GM18867 (cell line): ENCODE results near the gene OR4F17.
"Not testable (repeated sequence)": the region's sequence is repeated elsewhere in the genome, so short reads cannot be mapped to it uniquely, and the experiment has no call there.

ENCODE experiments used
- ATAC-seq: cut with Tn5 transposase; IDR thresholded peaks from one replicate; pipeline ENCODE4 v1.9.1; 2021; ENCODE audit warnings: mild to moderate bottlenecking, moderate library complexity; ENCODE audit not compliant: unreplicated experiment

Gene OR4F17, protein sequence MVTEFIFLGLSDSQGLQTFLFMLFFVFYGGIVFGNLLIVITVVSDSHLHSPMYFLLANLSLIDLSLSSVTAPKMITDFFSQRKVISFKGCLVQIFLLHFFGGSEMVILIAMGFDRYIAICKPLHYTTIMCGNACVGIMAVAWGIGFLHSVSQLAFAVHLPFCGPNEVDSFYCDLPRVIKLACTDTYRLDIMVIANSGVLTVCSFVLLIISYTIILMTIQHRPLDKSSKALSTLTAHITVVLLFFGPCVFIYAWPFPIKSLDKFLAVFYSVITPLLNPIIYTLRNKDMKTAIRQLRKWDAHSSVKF

DNA sequence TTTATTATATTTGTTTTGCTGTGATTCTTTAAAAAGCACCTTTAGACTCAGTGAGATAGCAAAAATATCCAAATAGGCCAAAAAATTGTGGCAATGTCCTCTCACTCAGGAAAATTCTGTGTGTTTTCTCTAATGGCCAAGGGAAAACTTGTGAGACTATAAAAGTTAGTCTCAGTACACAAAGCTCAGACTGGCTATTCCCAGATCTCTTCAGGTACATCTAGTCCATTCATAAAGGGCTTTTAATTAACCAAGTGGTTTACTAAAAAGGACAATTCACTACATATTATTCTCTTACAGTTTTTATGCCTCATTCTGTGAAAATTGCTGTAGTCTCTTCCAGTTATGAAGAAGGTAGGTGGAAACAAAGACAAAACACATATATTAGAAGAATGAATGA lies at the start of gene OR4F17:
TSS of gene OR4F17 (plus strand) at position 301 of the 400 bp plus-strand sequence. CDS start 3,575 bp downstream, outside the sequence.
- not testable (repeated sequence) for ATAC-seq

DNA sequence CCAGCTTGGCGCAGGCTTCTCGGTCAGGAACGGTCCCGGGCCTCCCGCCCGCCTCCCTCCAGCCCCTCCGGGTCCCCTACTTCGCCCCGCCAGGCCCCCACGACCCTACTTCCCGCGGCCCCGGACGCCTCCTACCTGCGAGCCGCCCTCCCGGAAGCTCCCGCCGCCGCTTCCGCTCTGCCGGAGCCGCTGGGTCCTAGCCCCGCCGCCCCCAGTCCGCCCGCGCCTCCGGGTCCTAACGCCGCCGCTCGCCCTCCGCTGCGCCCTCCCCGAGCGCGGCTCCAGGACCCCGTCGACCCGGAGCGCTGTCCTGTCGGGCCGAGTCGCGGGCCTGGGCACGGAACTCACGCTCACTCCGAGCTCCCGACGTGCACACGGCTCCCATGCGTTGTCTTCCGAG lies 36.1 kb upstream of the OR4F17 start:
- ATAC-seq: not testable (repeated sequence)

DNA sequence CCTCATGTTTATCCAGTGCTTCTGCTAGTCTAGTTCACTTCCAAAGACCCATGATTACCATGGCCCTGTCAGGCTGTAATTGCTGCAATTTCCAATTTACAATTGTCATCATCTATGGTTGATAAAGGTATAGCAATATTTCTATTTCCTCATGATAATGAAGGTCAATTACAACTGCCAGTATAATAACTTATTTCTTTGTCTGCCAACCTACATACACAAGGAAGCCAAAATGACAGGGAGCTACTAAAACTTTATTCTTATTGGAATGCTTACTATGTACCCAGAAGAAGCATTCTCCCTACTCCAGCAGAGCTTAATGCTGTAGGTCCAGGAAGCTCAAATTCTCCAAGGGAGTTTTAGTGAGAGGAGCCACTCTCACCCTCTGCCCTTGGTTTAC lies 24.0 kb upstream of the OR4F17 start:
- not testable (repeated sequence) for ATAC-seq

DNA sequence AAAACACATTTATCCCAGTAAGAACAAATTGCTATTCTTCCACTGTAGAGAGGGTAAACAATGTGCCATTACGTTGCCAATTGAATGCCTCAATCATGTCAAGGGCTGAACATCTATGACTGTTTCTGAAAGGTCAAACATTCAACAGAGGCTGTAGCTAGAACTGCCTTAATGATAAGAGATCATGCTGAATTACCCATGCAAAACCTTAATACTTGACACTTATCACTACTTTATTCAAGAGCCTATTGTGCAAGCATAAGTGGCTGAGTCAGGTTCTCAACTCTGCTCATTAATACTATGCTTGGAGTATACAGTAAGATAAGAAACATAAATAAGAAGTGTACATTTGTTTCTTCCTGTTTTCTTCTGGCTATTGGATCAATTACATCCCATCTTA lies 23.3 kb upstream of the OR4F17 start:
- not testable (repeated sequence) for ATAC-seq

DNA sequence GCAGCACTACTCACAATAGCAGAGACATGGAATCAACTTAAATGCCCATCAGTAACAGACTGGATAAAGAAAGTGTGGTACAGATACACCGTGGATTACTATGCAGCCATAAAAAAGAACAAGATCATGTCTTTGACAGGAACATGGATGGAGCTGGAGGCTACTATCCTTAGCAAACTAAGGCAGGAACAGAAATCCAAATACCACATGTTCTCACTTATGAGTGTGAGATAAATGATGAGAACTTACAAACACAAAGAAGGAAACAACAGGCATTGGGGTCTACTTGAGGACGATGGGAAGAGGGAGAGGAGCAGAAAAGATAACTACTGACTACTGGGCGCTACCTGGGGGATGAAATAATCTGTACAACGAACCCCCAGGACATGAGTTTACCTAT lies 16.2 kb upstream of the OR4F17 start:
- ATAC-seq: not testable (repeated sequence)

DNA sequence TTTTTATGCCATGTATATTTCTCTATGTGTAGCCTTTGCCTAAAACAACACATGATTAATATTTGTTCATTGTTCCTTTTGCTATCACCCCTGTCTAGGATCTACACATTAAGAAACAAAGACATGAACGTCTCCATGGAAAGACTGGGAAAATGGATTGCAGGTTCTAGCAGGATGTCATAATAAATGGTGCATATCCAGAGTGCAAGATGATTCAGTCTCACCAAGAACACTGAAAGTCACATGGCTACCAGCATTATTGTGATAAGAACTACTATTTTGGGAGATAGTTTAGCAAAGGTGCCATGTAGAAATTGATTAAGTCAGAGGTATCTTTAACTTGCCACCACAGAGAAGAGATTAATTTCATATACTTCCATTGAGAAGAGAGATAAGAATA lies 12.1 kb upstream of the OR4F17 start:
- not testable (repeated sequence) for ATAC-seq

DNA sequence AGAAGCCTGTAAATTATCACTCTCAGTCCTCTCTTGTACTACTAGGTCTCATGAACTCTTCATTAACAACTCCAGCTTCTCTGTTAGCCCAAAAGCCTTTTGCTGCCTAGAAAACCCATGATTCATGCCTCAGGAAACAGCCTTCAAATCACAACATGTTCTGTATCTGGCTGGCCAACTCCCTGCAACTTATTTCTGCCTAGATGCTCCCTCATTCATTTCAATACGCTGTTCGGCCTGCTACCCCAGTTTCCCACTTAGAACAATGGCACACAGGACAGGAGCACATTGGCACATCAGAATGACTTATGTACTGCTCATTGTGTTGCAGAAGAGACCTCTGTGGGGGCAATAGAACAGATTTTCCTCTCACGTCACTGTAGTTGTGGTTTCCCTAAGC lies 9.3 kb upstream of the OR4F17 start:
- ATAC-seq: not testable (repeated sequence)

DNA sequence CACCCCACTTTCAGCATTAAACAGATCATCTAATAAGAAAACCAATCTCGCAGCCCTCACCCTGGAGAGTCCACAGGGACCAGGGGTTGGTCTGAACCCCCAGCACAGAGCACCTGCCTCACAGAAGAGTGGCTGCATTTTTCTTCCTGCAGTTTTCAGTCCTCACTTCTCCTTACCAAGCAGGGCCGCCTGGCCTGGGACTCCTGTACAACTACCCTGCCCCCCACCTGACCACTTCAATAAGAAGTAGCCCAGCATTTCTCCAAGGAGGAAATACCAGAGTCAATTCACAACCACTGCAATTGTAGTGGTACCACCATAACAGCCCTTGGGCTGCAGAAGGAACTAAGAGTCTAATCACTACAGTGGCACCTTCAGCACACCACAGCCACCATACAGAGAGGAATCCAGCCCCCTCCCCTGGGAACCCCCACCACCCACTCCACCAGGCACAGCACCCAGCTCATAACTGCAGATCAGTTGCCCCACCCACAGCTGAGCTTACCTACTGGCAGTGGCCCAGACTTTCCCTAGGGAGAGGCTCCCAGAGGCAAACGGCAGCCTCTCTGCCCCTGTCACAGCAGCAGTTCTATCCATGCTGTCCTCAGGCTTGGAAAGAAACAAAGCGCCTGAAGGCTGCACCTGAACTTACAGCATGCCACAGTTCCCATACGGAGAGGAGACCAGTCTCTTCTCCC lies 13.7 kb downstream of the OR4F17 start:
- ATAC-seq: not testable (repeated sequence)
